Muscle layer of colon (tissue), 2 donors: ENCODE data around the gene SHFL.
A peak's percentile ranks its signal among the peaks of the same experiment; 100 is the strongest.

ENCODE experiments used
- H3K27ac ChIP-seq: one replicate; pipeline ENCODE4 v1.7.0; 2013; ENCODE audit warnings: low read depth, mild to moderate bottlenecking, low read length, moderate library complexity
- H3K27me3 ChIP-seq, 2 donors: one replicate each; pipeline ENCODE4 v1.7.0; 2013; ENCODE audit warnings: low read length in 2 of 2, mild to moderate bottlenecking in 2 of 2; ENCODE audit not compliant: insufficient read depth in 2 of 2, control insufficient read depth in 1 of 2
- H3K36me3 ChIP-seq: one replicate; pipeline ENCODE4 v1.7.0; 2013; ENCODE audit warnings: mild to moderate bottlenecking, low read length; ENCODE audit not compliant: insufficient read depth
- H3K4me1 ChIP-seq: one replicate; pipeline ENCODE4 v1.7.0; 2013; ENCODE audit warnings: mild to moderate bottlenecking, low read length; ENCODE audit not compliant: insufficient read depth
- H3K4me3 ChIP-seq, 2 donors: one replicate each; pipeline ENCODE4 v1.7.0; 2013; ENCODE audit warnings: low read length in 2 of 2, low read depth in 1 of 2, mild to moderate bottlenecking in 1 of 2, moderate library complexity in 1 of 2
- H3K9ac ChIP-seq: one replicate; pipeline ENCODE4 v1.7.0; 2013; ENCODE audit warnings: low read length
- H3K9me3 ChIP-seq: one replicate; pipeline ENCODE4 v1.7.0; 2013; ENCODE audit warnings: mild to moderate bottlenecking, low read length
- donor health status: abdominal sarcoma.
- donor health status: Adenocarcinoma of cecum.

SHFL gene

DNA sequence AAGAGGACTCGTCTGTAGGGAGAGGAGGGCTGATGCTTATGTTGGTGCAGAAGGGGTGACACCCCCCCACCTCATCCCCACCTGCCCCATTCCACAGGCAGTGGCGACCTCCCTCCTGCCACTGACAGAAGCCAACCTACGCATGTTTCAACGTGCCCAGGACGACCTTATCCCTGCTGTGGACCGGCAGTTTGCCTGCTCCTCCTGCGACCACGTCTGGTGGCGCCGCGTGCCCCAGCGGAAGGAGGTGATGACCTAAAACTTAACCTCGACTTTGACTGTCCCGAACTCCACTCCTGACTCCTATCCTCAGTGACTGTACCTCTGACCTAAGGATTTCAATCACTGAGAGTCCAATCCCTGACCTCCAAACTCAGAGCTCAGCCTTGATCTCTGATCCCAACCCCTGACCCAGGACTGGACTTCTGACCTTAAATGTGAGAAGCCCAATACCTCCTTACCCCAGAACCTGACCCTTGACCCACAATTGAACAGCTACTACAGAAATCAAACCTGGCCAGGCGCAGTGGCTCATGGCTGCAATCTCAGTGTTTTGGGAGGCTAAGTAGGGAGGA is 3.8 kb downstream of the SHFL start:
- H3K4me1 ChIP-seq: peaks cover 4% of the 10 kb centered on the region
- peaks cover 6% of the 10 kb centered on the region for H3K36me3 ChIP-seq
- H3K9ac ChIP-seq: no peak overlapping the region
- H3K4me3 ChIP-seq: no peak overlapping the region
- no peaks in the 10 kb centered on the region for H3K9me3 ChIP-seq
- no peaks in the 10 kb centered on the region for H3K27me3 ChIP-seq
- H3K27ac ChIP-seq: no peak overlapping the region

DNA sequence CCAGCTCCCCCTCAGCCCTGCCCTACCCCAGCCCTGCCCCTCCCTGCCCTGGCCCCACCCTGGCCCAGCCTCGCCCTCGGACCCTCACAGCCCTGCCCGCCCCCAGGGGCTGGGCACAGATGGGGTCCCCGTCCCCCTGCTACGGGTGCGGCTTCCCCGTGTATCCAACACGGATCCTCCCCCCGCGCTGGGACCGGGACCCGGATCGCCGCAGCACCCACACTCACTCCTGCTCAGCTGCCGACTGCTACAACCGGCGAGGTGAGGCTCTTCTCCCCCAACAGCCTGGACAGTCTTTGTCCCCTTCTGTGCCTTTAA is 5.2 kb downstream of the SHFL start:
- no peaks in the 10 kb centered on the region for H3K27me3 ChIP-seq
- H3K36me3 ChIP-seq: peaks cover 6% of the 10 kb centered on the region
- H3K27ac ChIP-seq: no peak overlapping the region
- peaks cover 4% of the 10 kb centered on the region for H3K4me1 ChIP-seq
- H3K9me3 ChIP-seq: no peaks in the 10 kb centered on the region
- no peak overlapping the region for H3K4me3 ChIP-seq
- H3K9ac ChIP-seq: no peak overlapping the region

GRCh38 chr19:10091895-10092641 is 6.0 kb downstream of the SHFL start:
- Histone ChIP-seq H3K9me3 (no peaks in the 10 kb centered on the region), H3K27ac (no peak overlapping the region), H3K36me3 (peaks cover 6% of the 10 kb centered on the region), H3K4me1 (peaks cover 3% of the 10 kb centered on the region), H3K27me3 (no peaks in the 10 kb centered on the region), H3K4me3 (no peak overlapping the region), H3K9ac (no peak overlapping the region)

DNA sequence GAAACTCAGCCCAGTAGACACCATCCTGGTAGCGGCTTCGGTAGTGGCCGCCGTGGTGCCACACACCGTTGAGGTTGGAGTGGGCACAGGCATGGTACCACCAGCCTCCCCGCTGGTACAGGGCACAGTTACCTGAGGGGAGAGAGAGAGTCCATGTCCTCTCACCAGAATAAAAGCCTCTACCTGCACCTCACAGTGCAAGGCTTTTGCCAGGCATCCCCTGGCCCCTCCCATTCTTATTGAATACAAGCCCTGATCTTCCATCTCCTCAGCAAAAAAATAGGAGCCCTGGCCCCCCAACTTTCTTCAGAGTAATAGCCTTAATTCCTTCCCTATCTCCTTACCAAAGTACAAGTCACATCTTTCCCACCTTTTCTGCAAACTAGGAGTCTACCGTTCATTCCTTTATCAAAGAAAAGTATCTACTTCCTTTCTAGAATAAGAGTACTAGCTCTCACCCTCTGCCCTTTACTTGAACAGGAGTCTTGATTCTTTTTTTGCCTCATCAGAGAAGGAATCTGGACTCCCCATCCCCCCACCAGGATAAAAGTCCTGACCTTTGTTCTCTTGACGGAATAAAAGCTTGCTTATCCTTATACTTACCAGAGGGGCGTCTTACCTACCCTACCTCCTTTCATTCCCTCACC is 6.7 kb downstream of the SHFL start:
- Histone ChIP-seq H3K36me3 (peaks cover 6% of the 10 kb centered on the region), H3K27me3 (no peaks in the 10 kb centered on the region), H3K4me1 (no peaks in the 10 kb centered on the region)

GRCh38 chr19:10093295-10094186 is 7.4 kb downstream of the SHFL start:
- Histone ChIP-seq H3K4me1 (no peaks in the 10 kb centered on the region), H3K36me3 (peaks cover 6% of the 10 kb centered on the region), H3K27ac (no peak overlapping the region), H3K9ac (no peak overlapping the region), H3K27me3 (no peaks in the 10 kb centered on the region), H3K9me3 (no peaks in the 10 kb centered on the region), H3K4me3 (no peak overlapping the region)

More for the DNA sequence above, 6.7 kb downstream of the SHFL start:
- no peaks in the 10 kb centered on the region for H3K9me3 ChIP-seq
- H3K9ac ChIP-seq: no peak overlapping the region
- no peak overlapping the region for H3K27ac ChIP-seq
- H3K4me3 ChIP-seq: no peak overlapping the region

- Histone ChIP-seq H3K9ac (no peak overlapping the region), H3K27ac (peak overlapping the region; percentile 72), H3K27me3 (no peaks in the 10 kb centered on the region), H3K9me3 (no peaks in the 10 kb centered on the region), H3K36me3 (no peaks in the 10 kb centered on the region), H3K4me1 (no peaks in the 10 kb centered on the region), H3K4me3 (no peak overlapping the region)
These were observed 9.5 kb downstream of the SHFL start for GRCh38 chr19:10095622-10095947.

DNA sequence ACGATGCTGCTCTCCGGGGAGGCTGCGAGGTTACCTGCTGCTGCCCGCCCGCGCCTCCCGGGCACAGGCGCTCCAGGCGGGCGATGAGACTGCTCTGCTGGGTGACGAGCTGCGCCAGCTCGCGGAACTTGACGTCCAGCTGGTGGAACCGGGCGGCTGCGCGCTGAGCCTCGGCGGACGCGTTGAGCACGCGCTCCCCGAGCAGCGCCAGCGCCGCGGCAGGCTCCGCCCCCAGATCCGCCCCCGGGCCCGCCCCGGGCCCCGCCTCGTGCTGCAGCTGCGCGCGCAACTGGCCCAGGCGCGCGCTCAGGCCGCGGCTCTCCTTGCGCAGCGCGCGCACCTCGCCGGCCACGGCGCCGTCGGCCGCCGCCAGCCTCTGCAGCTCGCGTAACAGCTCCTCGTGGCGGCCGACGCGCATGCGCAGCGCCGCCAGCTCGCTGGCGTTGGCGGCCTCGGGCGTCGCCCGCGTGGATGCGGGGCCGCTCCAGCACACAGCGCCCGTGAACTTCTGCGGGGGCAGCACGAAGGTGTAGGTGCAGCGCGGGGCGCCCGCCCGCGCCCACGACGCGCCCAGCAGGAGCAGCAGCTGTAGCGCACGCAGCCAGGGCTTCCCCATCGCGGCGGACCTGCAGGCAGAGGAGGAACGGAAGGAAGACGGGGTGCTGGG is 10.0 kb downstream of the SHFL start:
- H3K9ac ChIP-seq: no peak overlapping the region
- no peaks in the 10 kb centered on the region for H3K9me3 ChIP-seq
- H3K4me1 ChIP-seq: no peaks in the 10 kb centered on the region
- peak overlapping the region; percentile 27 to 56 for H3K4me3 ChIP-seq
- H3K27ac ChIP-seq: peak overlapping the region; percentile 72
- no peaks in the 10 kb centered on the region for H3K27me3 ChIP-seq
- no peaks in the 10 kb centered on the region for H3K36me3 ChIP-seq

- H3K27me3 ChIP-seq: no peaks in the 10 kb centered on the region
- H3K27ac ChIP-seq: peak overlapping the region; percentile 52
- H3K9me3 ChIP-seq: no peaks in the 10 kb centered on the region
- no peaks in the 10 kb centered on the region for H3K4me1 ChIP-seq
- peak overlapping the region; percentile 27 to 56 for H3K4me3 ChIP-seq
- H3K9ac ChIP-seq: no peak overlapping the region
- no peaks in the 10 kb centered on the region for H3K36me3 ChIP-seq
These were observed 10.5 kb downstream of the SHFL start for GRCh38 chr19:10096615-10096963.

- no peak overlapping the region for H3K9ac ChIP-seq
These were observed 14.2 kb downstream of the SHFL start for GRCh38 chr19:10100163-10100785.

DNA sequence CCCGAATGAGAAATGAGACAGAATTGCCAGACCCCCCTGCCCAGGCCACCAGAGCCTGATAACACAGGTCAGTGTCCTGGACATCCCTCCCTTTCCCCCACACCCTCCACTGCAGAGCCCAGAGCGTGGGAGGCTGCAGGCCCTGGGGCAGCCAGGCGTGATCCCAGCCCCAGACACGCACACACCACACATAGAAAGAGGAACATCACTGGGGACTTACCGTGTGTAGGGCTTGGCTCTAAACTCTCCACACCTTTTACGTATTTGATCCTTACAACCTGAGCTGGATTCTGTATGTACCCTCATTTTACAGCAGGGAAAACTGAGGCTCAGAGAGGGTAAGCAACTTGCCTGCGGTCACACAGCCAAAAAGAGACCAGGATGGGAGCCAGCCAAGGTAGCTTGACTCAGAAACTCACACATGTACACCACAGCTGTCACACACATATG is 16.7 kb downstream of the SHFL start:
- H3K27me3 ChIP-seq: no peaks in the 10 kb centered on the region
- H3K4me1 ChIP-seq: peaks cover 16% of the 10 kb centered on the region
- peaks cover 4% of the 10 kb centered on the region for H3K36me3 ChIP-seq
- no peak overlapping the region for H3K4me3 ChIP-seq
- no peaks in the 10 kb centered on the region for H3K9me3 ChIP-seq
- H3K9ac ChIP-seq: no peak overlapping the region
- H3K27ac ChIP-seq: no peak overlapping the region

More at GRCh38 chr19:10100163-10100785, 14.2 kb downstream of the SHFL start:
- no peak overlapping the region for H3K4me3 ChIP-seq
- H3K4me1 ChIP-seq: peaks cover under 1% of the 10 kb centered on the region
- H3K27ac ChIP-seq: no peak overlapping the region
- H3K9me3 ChIP-seq: no peaks in the 10 kb centered on the region
- H3K27me3 ChIP-seq: no peaks in the 10 kb centered on the region
- no peaks in the 10 kb centered on the region for H3K36me3 ChIP-seq
